Dendritic cell treated with granulocyte-macrophage colony-stimulating factor and Interleukin-4, amounts not matched to agents 40 ng/mL and 50 ng/mL, for 4 days (primary cell): Measurements from ENCODE around the gene GJC1.

Experiments used
- H3K27ac Mint-ChIP-seq: one replicate; pipeline ENCODE4 v1.8.0; 2022; ENCODE audit warnings: mild to moderate bottlenecking, mixed read lengths
- H3K27me3 Mint-ChIP-seq: one replicate; pipeline ENCODE4 v1.8.0; 2022; ENCODE audit warnings: mild to moderate bottlenecking, mixed read lengths
- H3K36me3 Mint-ChIP-seq: one replicate; pipeline ENCODE4 v1.8.0; 2022; ENCODE audit warnings: low read depth, mixed read lengths
- H3K4me1 Mint-ChIP-seq: one replicate; pipeline ENCODE4 v1.8.0; 2022; ENCODE audit warnings: low read depth, mixed read lengths
- H3K4me3 Mint-ChIP-seq: one replicate; pipeline ENCODE4 v1.8.0; 2022; ENCODE audit warnings: mild to moderate bottlenecking, moderate library complexity, mixed read lengths
- H3K9me3 Mint-ChIP-seq: one replicate; pipeline ENCODE4 v1.8.0; 2022; ENCODE audit warnings: mixed read lengths
- intact Hi-C: fragments of 100-400 bp; cut with micrococcal nuclease; formaldehyde crosslinking; loops from one replicate; pipeline ENCODE4 v1.15.0; 2022

The GJC1 gene

GRCh38 chr17:44774271-44775135 is 55.6 kb downstream of the GJC1 start:
- no peaks in the 10 kb centered on the region for H3K36me3 Mint-ChIP-seq

GRCh38 chr17:44773140-44773539 is 56.9 kb downstream of the GJC1 start:
- H3K27ac Mint-ChIP-seq, result no peak overlapping the region
- peaks cover 63% of the 10 kb centered on the region for H3K27me3 Mint-ChIP-seq
- peaks cover 33% of the 10 kb centered on the region for H3K4me1 Mint-ChIP-seq
- H3K4me3 Mint-ChIP-seq, result no peak overlapping the region
- no peaks in the 10 kb centered on the region for H3K9me3 Mint-ChIP-seq
- no peaks in the 10 kb centered on the region for H3K36me3 Mint-ChIP-seq
- intact Hi-C loops, result no loop called here

More at GRCh38 chr17:44774271-44775135, 55.6 kb downstream of the GJC1 start:
- no peak overlapping the region for H3K27ac Mint-ChIP-seq
- peaks cover 35% of the 10 kb centered on the region for H3K4me1 Mint-ChIP-seq
- H3K9me3 Mint-ChIP-seq, result no peaks in the 10 kb centered on the region
- H3K4me3 Mint-ChIP-seq, result peak overlapping the region; percentile 79
- intact Hi-C loops, result loop anchor here (1.0 to 5.0 kb wide), 3 partner anchors 58 to 248 kb away; partner anchors contain the start of gene GJC1
- H3K27me3 Mint-ChIP-seq, result peaks cover 71% of the 10 kb centered on the region

GRCh38 chr17:44772308-44773045 is 57.6 kb downstream of the GJC1 start:
- H3K27ac Mint-ChIP-seq, result no peak overlapping the region
- no peaks in the 10 kb centered on the region for H3K9me3 Mint-ChIP-seq
- no peak overlapping the region for H3K4me3 Mint-ChIP-seq
- peaks cover 63% of the 10 kb centered on the region for H3K27me3 Mint-ChIP-seq
- H3K36me3 Mint-ChIP-seq, result no peaks in the 10 kb centered on the region
- intact Hi-C loops, result no loop called here
- H3K4me1 Mint-ChIP-seq, result peaks cover 33% of the 10 kb centered on the region

- intact Hi-C loops, result no loop called here
- Mint-ChIP-seq H3K27me3 (peaks cover 49% of the 10 kb centered on the region), H3K36me3 (no peaks in the 10 kb centered on the region), H3K27ac (no peak overlapping the region), H3K9me3 (no peaks in the 10 kb centered on the region), H3K4me1 (peaks cover 22% of the 10 kb centered on the region), H3K4me3 (no peak overlapping the region)
Observed at GRCh38 chr17:44770166-44770925, 59.7 kb downstream of the GJC1 start.

- H3K36me3 Mint-ChIP-seq, result no peaks in the 10 kb centered on the region
- intact Hi-C loops, result no loop called here
- no peak overlapping the region for H3K27ac Mint-ChIP-seq
- H3K27me3 Mint-ChIP-seq, result peaks cover 45% of the 10 kb centered on the region
- H3K4me3 Mint-ChIP-seq, result no peak overlapping the region
- H3K4me1 Mint-ChIP-seq, result peaks cover 16% of the 10 kb centered on the region
- H3K9me3 Mint-ChIP-seq, result no peaks in the 10 kb centered on the region
Observed at GRCh38 chr17:44769647-44770084, 60.4 kb downstream of the GJC1 start.

GRCh38 chr17:44769230-44769629 is 60.9 kb downstream of the GJC1 start:
- H3K9me3 Mint-ChIP-seq, result no peaks in the 10 kb centered on the region
- no peaks in the 10 kb centered on the region for H3K36me3 Mint-ChIP-seq
- intact Hi-C loops, result no loop called here
- H3K27me3 Mint-ChIP-seq, result peaks cover 42% of the 10 kb centered on the region
- no peak overlapping the region for H3K4me3 Mint-ChIP-seq
- H3K4me1 Mint-ChIP-seq, result peaks cover 15% of the 10 kb centered on the region
- H3K27ac Mint-ChIP-seq, result no peak overlapping the region

GRCh38 chr17:44768505-44769142 is 61.5 kb downstream of the GJC1 start:
- H3K4me3 Mint-ChIP-seq, result no peak overlapping the region
- intact Hi-C loops, result no loop called here
- H3K27me3 Mint-ChIP-seq, result peaks cover 38% of the 10 kb centered on the region
- no peaks in the 10 kb centered on the region for H3K9me3 Mint-ChIP-seq
- no peak overlapping the region for H3K27ac Mint-ChIP-seq
- H3K4me1 Mint-ChIP-seq, result peaks cover 15% of the 10 kb centered on the region
- H3K36me3 Mint-ChIP-seq, result no peaks in the 10 kb centered on the region

GRCh38 chr17:44767493-44767892 is 62.6 kb downstream of the GJC1 start:
- intact Hi-C loops, result no loop called here
- Mint-ChIP-seq H3K36me3 (no peaks in the 10 kb centered on the region), H3K9me3 (no peaks in the 10 kb centered on the region), H3K27me3 (peaks cover 29% of the 10 kb centered on the region), H3K4me1 (peaks cover 15% of the 10 kb centered on the region), H3K4me3 (no peak overlapping the region), H3K27ac (no peak overlapping the region)

- Mint-ChIP-seq H3K4me1 (peaks cover 9% of the 10 kb centered on the region), H3K27me3 (peaks cover 24% of the 10 kb centered on the region), H3K4me3 (no peak overlapping the region), H3K9me3 (no peaks in the 10 kb centered on the region), H3K36me3 (no peaks in the 10 kb centered on the region), H3K27ac (no peak overlapping the region)
- intact Hi-C loops, result no loop called here
Observed at GRCh38 chr17:44766409-44767038, 63.6 kb downstream of the GJC1 start.

GRCh38 chr17:44765965-44766364 is 64.1 kb downstream of the GJC1 start:
- peaks cover 30% of the 10 kb centered on the region for H3K27me3 Mint-ChIP-seq
- intact Hi-C loops, result no loop called here
- H3K9me3 Mint-ChIP-seq, result no peaks in the 10 kb centered on the region
- H3K4me3 Mint-ChIP-seq, result no peak overlapping the region
- H3K27ac Mint-ChIP-seq, result no peak overlapping the region
- H3K36me3 Mint-ChIP-seq, result no peaks in the 10 kb centered on the region
- peaks cover 6% of the 10 kb centered on the region for H3K4me1 Mint-ChIP-seq

GRCh38 chr17:44763170-44763569 is 66.9 kb downstream of the GJC1 start:
- H3K27me3 Mint-ChIP-seq, result peaks cover 45% of the 10 kb centered on the region
- H3K4me1 Mint-ChIP-seq, result no peaks in the 10 kb centered on the region
- intact Hi-C loops, result no loop called here
- H3K4me3 Mint-ChIP-seq, result no peak overlapping the region
- H3K36me3 Mint-ChIP-seq, result no peaks in the 10 kb centered on the region
- no peaks in the 10 kb centered on the region for H3K9me3 Mint-ChIP-seq
- H3K27ac Mint-ChIP-seq, result no peak overlapping the region

- Mint-ChIP-seq H3K9me3 (no peaks in the 10 kb centered on the region), H3K4me1 (no peaks in the 10 kb centered on the region), H3K36me3 (no peaks in the 10 kb centered on the region), H3K4me3 (no peak overlapping the region), H3K27me3 (peaks cover 49% of the 10 kb centered on the region), H3K27ac (no peak overlapping the region)
- intact Hi-C loops, result no loop called here
Observed at GRCh38 chr17:44761932-44762810, 67.9 kb downstream of the GJC1 start.
